ENCODE data around the gene ABHD8. TPM values are rescaled to one million over a fixed set of nuclear protein-coding genes. Genes with fewer than 3 reads are reported as not detected.

ABHD8 gene
- total RNA-seq, 1 experiment from 2014 or later = 5.2 TPM

GRCh38 chr19:17351815-17352435, 48.7 kb upstream of the ABHD8 start:
- DNase-seq (ENCODE audit: low read depth, low spot score) (no peak), ATAC-seq (no peak)
- H3K9me3 ChIP-seq (ENCODE audit: control insufficient read depth in 1 of 2, insufficient read depth in 1 of 2, low read depth in 1 of 2, low read length in 2 of 2) = no peaks in the 10 kb centered on the region
- H3K36me3 ChIP-seq (ENCODE audit: control insufficient read depth in 1 of 2, insufficient read depth in 2 of 2, low read length in 2 of 2) = no peaks in the 10 kb centered on the region
- no peaks in the 10 kb centered on the region for H4K20me1 ChIP-seq (ENCODE audit: insufficient read depth)
- H3K79me2 ChIP-seq (ENCODE audit: insufficient read depth, low read length) = no peaks in the 10 kb centered on the region
- BruUV-seq (replicated peaks) = no TSS peak
- H2AFZ ChIP-seq (ENCODE audit: low read depth, low read length, poor library complexity, severe bottlenecking) = no peak overlapping the region
- no peak overlapping the region for H3K9ac ChIP-seq (ENCODE audit: low read length)
- H3K27ac ChIP-seq (ENCODE audit: low read depth, low read length) = no peak overlapping the region
- ChIA-PET CTCF (no interaction called here), POLR2A (no interaction called here), RAD21 (ENCODE audit: low non-redundant PET in 1 of 2, low total read pairs in 2 of 2, uncharacterized antibody in 2 of 2, unreplicated experiment in 2 of 2) (interaction anchor here in 1 of 2 experiments (0.6 kb wide), 1 partner anchor 786 kb away, joined by 3 read pairs; no protein-coding TSS in a partner anchor)
- no peaks in the 10 kb centered on the region for H3K27me3 ChIP-seq (ENCODE audit: insufficient read depth, low read length)
- intact Hi-C loops (cut with micrococcal nuclease) = no loop called here
- H3K4me3 ChIP-seq (replicated peaks in 1 of 2; ENCODE audit: low read depth in 1 of 2, low read length in 2 of 2) = no peak overlapping the region
- TF ChIP-seq ELF1 (IDR thresholded peaks at IDR 0.05; ENCODE audit: borderline replicate concordance, low read depth) (no peak), ZBTB33 (IDR thresholded peaks at IDR 0.05; ENCODE audit: extremely low read depth, insufficient replicate concordance, low read length) (no peak), YY1 (IDR thresholded peaks at IDR 0.05; ENCODE audit: extremely low read depth, insufficient replicate concordance, low read depth, low read length) (no peak), REST (IDR thresholded peaks at IDR 0.05; ENCODE audit: low read depth) (no peak), ATF3 (IDR thresholded peaks at IDR 0.05) (no peak), FOSL1 (IDR thresholded peaks at IDR 0.05; ENCODE audit: low read depth) (no peak)
- peaks cover 10 to 13% of the 10 kb centered on the region in 2 experiments; a peak in 3 of 4 replicates for H3K4me1 ChIP-seq (ENCODE audit: control insufficient read depth in 1 of 2, insufficient read depth in 2 of 2, low read length in 2 of 2)
- no peak overlapping the region for H3K4me2 ChIP-seq (ENCODE audit: low read length)
- H3K9me2 ChIP-seq (ENCODE audit: insufficient read depth) = no peaks in the 10 kb centered on the region

Measured in HCT116 (cell line).